ENCODE results near the gene KHDC4.
"Not testable (repeated sequence)": the region's sequence is repeated elsewhere in the genome, so short reads cannot be mapped to it uniquely, and the experiment has no call there.

Gene KHDC4

GRCh38 chr1:155897746-155898145, 36.5 kb downstream of the KHDC4 start:
- Histone ChIP-seq H3K9me3 (ENCODE audit: severe bottlenecking) (no peaks in the 10 kb centered on the region), H3K36me3 (peaks cover 58% of the 10 kb centered on the region), H3K27me3 (ENCODE audit: insufficient read depth, low read depth, severe bottlenecking) (no peaks in the 10 kb centered on the region), H3K4me3 (ENCODE audit: low read depth, low read length) (no peak overlapping the region), H3K27ac (no peak overlapping the region)
- no peak for DNase-seq
- no peak for TF ChIP-seq CTCF (IDR thresholded peaks at IDR 0.05; ENCODE audit: low read depth, low read length)

- H3K27me3 ChIP-seq (ENCODE audit: insufficient read depth, low read depth, severe bottlenecking); H3K4me3 ChIP-seq (ENCODE audit: low read depth, low read length); H3K9me3 ChIP-seq (ENCODE audit: severe bottlenecking); DNase-seq; H3K27ac ChIP-seq: not testable (repeated sequence)
- peaks cover 46% of the 10 kb centered on the region for H3K36me3 ChIP-seq
These were observed 37.7 kb downstream of the KHDC4 start for GRCh38 chr1:155896476-155896875.

- peaks cover 38% of the 10 kb centered on the region for H3K36me3 ChIP-seq
- not testable (repeated sequence) for H3K27me3 ChIP-seq (ENCODE audit: insufficient read depth, low read depth, severe bottlenecking); H3K27ac ChIP-seq; DNase-seq; H3K9me3 ChIP-seq (ENCODE audit: severe bottlenecking); H3K4me3 ChIP-seq (ENCODE audit: low read depth, low read length)
These were observed 38.6 kb downstream of the KHDC4 start for GRCh38 chr1:155895617-155896016.

- no peak for DNase-seq
- no peak for TF ChIP-seq CTCF (IDR thresholded peaks at IDR 0.05; ENCODE audit: low read depth, low read length)
- H3K36me3 ChIP-seq, result peaks cover 17% of the 10 kb centered on the region
- H3K27ac ChIP-seq, result no peak overlapping the region
- H3K9me3 ChIP-seq (ENCODE audit: severe bottlenecking), result no peaks in the 10 kb centered on the region
- H3K4me3 ChIP-seq (ENCODE audit: low read depth, low read length), result no peak overlapping the region
- H3K27me3 ChIP-seq (ENCODE audit: insufficient read depth, low read depth, severe bottlenecking), result no peaks in the 10 kb centered on the region
These were observed 40.6 kb downstream of the KHDC4 start for GRCh38 chr1:155893389-155894142.

- DNase-seq, result no peak
- TF ChIP-seq CTCF (IDR thresholded peaks at IDR 0.05; ENCODE audit: low read depth, low read length), result no peak
- Histone ChIP-seq H3K4me3 (ENCODE audit: low read depth, low read length) (no peak overlapping the region), H3K9me3 (ENCODE audit: severe bottlenecking) (no peaks in the 10 kb centered on the region), H3K27me3 (ENCODE audit: insufficient read depth, low read depth, severe bottlenecking) (no peaks in the 10 kb centered on the region), H3K36me3 (peaks cover 16% of the 10 kb centered on the region), H3K27ac (no peak overlapping the region)
These were observed 41.4 kb downstream of the KHDC4 start for GRCh38 chr1:155892796-155893195.

GRCh38 chr1:155890251-155890650, 44.0 kb downstream of the KHDC4 start:
- TF ChIP-seq CTCF (IDR thresholded peaks at IDR 0.05; ENCODE audit: low read depth, low read length), result no peak
- Histone ChIP-seq H3K27ac (no peak overlapping the region), H3K36me3 (peaks cover 4% of the 10 kb centered on the region), H3K9me3 (ENCODE audit: severe bottlenecking) (no peaks in the 10 kb centered on the region), H3K27me3 (ENCODE audit: insufficient read depth, low read depth, severe bottlenecking) (no peaks in the 10 kb centered on the region), H3K4me3 (ENCODE audit: low read depth, low read length) (no peak overlapping the region)
- DNase-seq, result no peak

- H3K27ac ChIP-seq, result no peak overlapping the region
- no peak for TF ChIP-seq CTCF (IDR thresholded peaks at IDR 0.05; ENCODE audit: low read depth, low read length)
- no peaks in the 10 kb centered on the region for H3K27me3 ChIP-seq (ENCODE audit: insufficient read depth, low read depth, severe bottlenecking)
- no peak for DNase-seq
- H3K36me3 ChIP-seq, result peaks cover 4% of the 10 kb centered on the region
- no peaks in the 10 kb centered on the region for H3K9me3 ChIP-seq (ENCODE audit: severe bottlenecking)
- no peak overlapping the region for H3K4me3 ChIP-seq (ENCODE audit: low read depth, low read length)
These were observed 44.6 kb downstream of the KHDC4 start for GRCh38 chr1:155889566-155889965.

All from WERI-Rb-1 (cell line).